Heart left ventricle (tissue), 16 donors: ENCODE results near the gene ADAMTS7. TPM values are rescaled to one million over a fixed set of nuclear protein-coding genes. Genes with fewer than 3 reads are reported as not detected.
A peak's percentile ranks its signal among the peaks of the same experiment; 100 is the strongest.
"Not testable (repeated sequence)": the region's sequence is repeated elsewhere in the genome, so short reads cannot be mapped to it uniquely, and the experiment has no call there.

Source experiments
- ATAC-seq, 4 donors: fragments of 200-7000 bp; cut with Tn5 transposase; one replicate each; pipeline ENCODE4 v1.9.1; 2020 to 2022; ENCODE audit warnings: moderate library complexity in 4 of 4, mild to moderate bottlenecking in 3 of 4, moderate number of reproducible peaks in 1 of 4
- DNase-seq, 5 donors: peaks; one replicate each; pipeline ENCODE4 v3.0.0-alpha.2; 2020
- H3K27ac ChIP-seq, 12 donors: fragments of 200-600 bp; sonication (generic) in 4 of 12; one replicate each; pipeline versions ENCODE4 v1.5.0 to v1.8.0; 2016 to 2022; ENCODE audit warnings: mild to moderate bottlenecking in 2 of 12
- H3K27me3 ChIP-seq, 9 donors: fragments of 200-600 bp; sonication (generic) in 2 of 9; one replicate each; pipeline versions ENCODE4 v1.5.1 to v1.8.0; 2016 to 2022; ENCODE audit warnings: mild to moderate bottlenecking in 3 of 9
- H3K36me3 ChIP-seq, 9 donors: fragments of 200-600 bp; sonication (generic) in 2 of 9; one replicate each; pipeline versions ENCODE4 v1.5.0 to v1.8.0; 2018 to 2022; ENCODE audit warnings: mild to moderate bottlenecking in 2 of 9
- H3K4me1 ChIP-seq, 12 donors: fragments of 200-600 bp; sonication (generic) in 4 of 12; one replicate each; pipeline versions ENCODE4 v1.5.0 to v1.8.0; 2016 to 2022; ENCODE audit warnings: mild to moderate bottlenecking in 3 of 12
- H3K4me3 ChIP-seq, 12 donors: fragments of 200-600 bp; sonication (generic) in 4 of 12; one replicate each; pipeline versions ENCODE4 v1.5.0 to v1.8.0; 2017 to 2022; ENCODE audit warnings: mild to moderate bottlenecking in 9 of 12, moderate library complexity in 4 of 12
- H3K9me3 ChIP-seq, 12 donors: fragments of 200-600 bp; sonication (generic) in 4 of 12; one replicate each; pipeline versions ENCODE4 v1.5.0 to v1.8.0; 2016 to 2022; ENCODE audit warnings: mild to moderate bottlenecking in 1 of 12
- CTCF ChIP-seq, 12 donors: fragments of 200-600 bp; sonication (generic) in 4 of 12; IDR thresholded peaks; one replicate each; pipeline versions ENCODE4 v1.5.0 to v1.8.0; 2018 to 2022; ENCODE audit warnings: antibody characterized with exemption in 12 of 12, mild to moderate bottlenecking in 5 of 12
- POLR2A ChIP-seq, 2 donors: fragments of 450-650 bp; IDR thresholded peaks; one replicate each; pipeline ENCODE4 v1.6.1; 2017; ENCODE audit warnings: antibody characterized with exemption in 2 of 2, mild to moderate bottlenecking in 2 of 2, moderate library complexity in 2 of 2
- WGBS, 4 donors: extraction: QIAGEN DNeasy Blood & Tissue Kit in 2 of 4; methylation state at CpG; one replicate each; pipeline versions ENCODE4 v1.1.5 to v1.1.7; 2013 to 2018; 5-methylcytosine and 5-hydroxymethylcytosine counted together
- intact Hi-C, 10 donors: fragments of 100-400 bp; cut with DNase I; formaldehyde crosslinking; loops; one replicate each; pipeline versions ENCODE4 v1.11.1 to v1.14.2; 2022
- polyA plus RNA-seq, 2 donors: library from polyadenylated mRNA; stranded (reverse); fragments of 200-250 nt; gene quantifications; one replicate each; pipeline ENCODE4 v1.2.3, GENCODE V29; 2013
- total RNA-seq, 9 donors: library from RNA; depleted of rRNA in 2 of 9; stranded (reverse); fragments of >200 nt in 2 of 9; fragmentation: NEBNext Ultra II Directional in 3 of 9; extraction: Animal tissue kit (Norgen Biotek cat#: 25700) in 3 of 9; gene quantifications; one replicate each; pipeline versions ENCODE4 v1.1.0 to v1.2.4, GENCODE V29; 2016 to 2023
- donor health status: ischemic (EF 13 %, LVEDD 7.1; RV severe dilation, severe dysfunction).
- donor health status: healthy with polysubstance abuse.
- donor health status: DM: no; HTN: yes; CAD: no.
- donor health status: DM: no; HTN: no; CAD: no.
- donor health status: ischemic (EF 25% LVEDD 6.9; RV normal size, moderate dysfunction).
- donor health status: ischemic (EF 25% LVEDD 5.7; RV mildly dilated, moderate dysfunction).
- donor health status: healthy.
- donor health status: DM: yes; HTN: yes; CAD: no.
- donor health status: ischemic (EF 35%, LVEDD 5.7; RV mildly dilated, moderate dysfunction).
- donor health status: nonischemic (EF 11% LVEDD 7.7; RV severe dilation, severe dysfunction).
- donor health status: DM: yes; HTN: yes; CAD: no.
- donor health status: PGD.
- donor health status: ischemic (EF 29% LVEDD 5.4; RV normal size, mild dysfunction).
- donor health status: nonischemic (EF 23%, LVEDD 6.1; RV moderate dilation, normal function).

Gene ADAMTS7
- total and polyA plus RNA-seq, 11 donors = 5.0 to 29.9 (median 13.9) TPM

GRCh38 chr15:78842519-78842918 is 31.3 kb upstream of the ADAMTS7 start:
- H3K27me3 ChIP-seq = no peaks in the 10 kb centered on the region
- WGBS, 4 donors = 85 to 92% (median 89%) methylated on average over 3 of the region's 3 CpGs
- no peaks in the 10 kb centered on the region for H3K36me3 ChIP-seq
- intact Hi-C loops = no loop called here
- ATAC-seq (no peak), DNase-seq (no peak)
- peaks cover 0 to 2% (median 0%) of the 10 kb centered on the region in 12 donors for H3K4me1 ChIP-seq
- TF ChIP-seq POLR2A (IDR thresholded peaks at IDR 0.05) = no peak
- TF ChIP-seq CTCF (IDR thresholded peaks at IDR 0.05) = no peak
- no peaks in the 10 kb centered on the region for H3K9me3 ChIP-seq
- no peak overlapping the region for H3K27ac ChIP-seq
- H3K4me3 ChIP-seq = no peak overlapping the region

GRCh38 chr15:78841891-78842290 is 30.6 kb upstream of the ADAMTS7 start:
- no peak for TF ChIP-seq CTCF (IDR thresholded peaks at IDR 0.05)
- TF ChIP-seq POLR2A (IDR thresholded peaks at IDR 0.05) = no peak
- Histone ChIP-seq H3K4me1 (peaks cover 0 to 2% (median 0%) of the 10 kb centered on the region in 12 donors), H3K4me3 (no peak overlapping the region), H3K27me3 (no peaks in the 10 kb centered on the region), H3K36me3 (no peaks in the 10 kb centered on the region), H3K9me3 (no peaks in the 10 kb centered on the region), H3K27ac (no peak overlapping the region)
- 83 to 95% (median 89%) methylated on average over 4 to 6 of the region's 6 CpGs for WGBS, 4 donors
- DNase-seq = no peak
- intact Hi-C loops = no loop called here
- ATAC-seq = no peak

GRCh38 chr15:78841376-78841706 is 30.1 kb upstream of the ADAMTS7 start:
- TF ChIP-seq CTCF (IDR thresholded peaks at IDR 0.05) (no peak), POLR2A (IDR thresholded peaks at IDR 0.05) (no peak)
- H3K36me3 ChIP-seq = no peaks in the 10 kb centered on the region
- H3K9me3 ChIP-seq = no peaks in the 10 kb centered on the region
- H3K4me3 ChIP-seq = no peak overlapping the region
- H3K27me3 ChIP-seq = no peaks in the 10 kb centered on the region
- peaks cover 0 to 2% (median 0%) of the 10 kb centered on the region in 12 donors for H3K4me1 ChIP-seq
- intact Hi-C loops = no loop called here
- ATAC-seq = no peak
- no peak for DNase-seq
- no peak overlapping the region for H3K27ac ChIP-seq
- 64 to 81% (median 77%) methylated on average over 3 of the region's 3 CpGs for WGBS, 4 donors

- ATAC-seq (peak in 1 of 4 donors; percentile 69), DNase-seq (peak in 1 of 5 donors; percentile 31)
- 79 to 89% (median 87%) methylated on average over 7 of the region's 7 CpGs for WGBS, 4 donors
- H3K4me1 ChIP-seq = peaks cover 0 to 2% (median 0%) of the 10 kb centered on the region in 12 donors
- H3K27ac ChIP-seq = no peak overlapping the region
- no peak for TF ChIP-seq POLR2A (IDR thresholded peaks at IDR 0.05)
- no peak for TF ChIP-seq CTCF (IDR thresholded peaks at IDR 0.05)
- intact Hi-C loops = no loop called here
- H3K27me3 ChIP-seq = no peaks in the 10 kb centered on the region
- no peaks in the 10 kb centered on the region for H3K9me3 ChIP-seq
- no peak overlapping the region for H3K4me3 ChIP-seq
- H3K36me3 ChIP-seq = no peaks in the 10 kb centered on the region
Measured at GRCh38 chr15:78840661-78841375, 29.6 kb upstream of the ADAMTS7 start.

GRCh38 chr15:78839151-78839550 is 27.9 kb upstream of the ADAMTS7 start:
- intact Hi-C loops, ATAC-seq, H3K36me3 ChIP-seq, H3K27me3 ChIP-seq, H3K27ac ChIP-seq, H3K9me3 ChIP-seq, H3K4me3 ChIP-seq, H3K4me1 ChIP-seq, DNase-seq: not testable (repeated sequence)
- WGBS, 4 donors = 78 to 100% (median 95%) methylated on average over 6 of the region's 6 CpGs
